ENCODE data around the gene SOX9.

SOX9 gene

GRCh38 chr17:72169823-72170222, 49.0 kb downstream of the SOX9 start:
- no peaks in the 10 kb centered on the region for H3K9me3 ChIP-seq (ENCODE audit: insufficient read depth, low read length)
- no peaks in the 10 kb centered on the region for H3K27me3 ChIP-seq (ENCODE audit: low read length)
- no peak overlapping the region for H3K9ac ChIP-seq (ENCODE audit: low read length)
- H3K27ac ChIP-seq (ENCODE audit: low read depth, low read length), result no peak overlapping the region
- H3F3A ChIP-seq (ENCODE audit: insufficient read depth), result no peaks in the 10 kb centered on the region
- H3K36me3 ChIP-seq (ENCODE audit: low read length), result no peaks in the 10 kb centered on the region
- no peaks in the 10 kb centered on the region for H3K9me2 ChIP-seq (replicated peaks; ENCODE audit: insufficient read depth, low read length)
- H3K79me2 ChIP-seq (ENCODE audit: insufficient read depth, low read length), result no peaks in the 10 kb centered on the region
- no peak overlapping the region for H2AFZ ChIP-seq (ENCODE audit: low read depth, low read length, severe bottlenecking)
- no peak overlapping the region for H3K4me3 ChIP-seq (ENCODE audit: insufficient read depth, low read length, poor library complexity, severe bottlenecking)
- H3K4me2 ChIP-seq (ENCODE audit: low read depth, low read length, poor library complexity, severe bottlenecking), result no peak overlapping the region
- TF ChIP-seq CTCF (IDR thresholded peaks at IDR 0.05; ENCODE audit: insufficient read depth, low read length, poor library complexity, severe bottlenecking) (no peak), EZH2phosphoT487 (conservative IDR thresholded peaks at IDR 0.05; ENCODE audit: low read length) (no peak)
- no peaks in the 10 kb centered on the region for H4K20me1 ChIP-seq (ENCODE audit: low read depth, low read length)

GRCh38 chr17:72171703-72172667, 51.2 kb downstream of the SOX9 start:
- no peaks in the 10 kb centered on the region for H3K27me3 ChIP-seq (ENCODE audit: low read length)
- H3K36me3 ChIP-seq (ENCODE audit: low read length), result no peaks in the 10 kb centered on the region
- H3K4me2 ChIP-seq (ENCODE audit: low read depth, low read length, poor library complexity, severe bottlenecking), result no peak overlapping the region
- no peaks in the 10 kb centered on the region for H4K20me1 ChIP-seq (ENCODE audit: low read depth, low read length)
- no peak overlapping the region for H3K9ac ChIP-seq (ENCODE audit: low read length)
- H3K79me2 ChIP-seq (ENCODE audit: insufficient read depth, low read length), result no peaks in the 10 kb centered on the region
- H3K4me3 ChIP-seq (ENCODE audit: insufficient read depth, low read length, poor library complexity, severe bottlenecking), result no peak overlapping the region
- no peak for TF ChIP-seq CTCF (IDR thresholded peaks at IDR 0.05; ENCODE audit: insufficient read depth, low read length, poor library complexity, severe bottlenecking)
- TF ChIP-seq EZH2phosphoT487 (conservative IDR thresholded peaks at IDR 0.05; ENCODE audit: low read length), result no peak
- H3K9me2 ChIP-seq (replicated peaks; ENCODE audit: insufficient read depth, low read length), result no peaks in the 10 kb centered on the region
- no peaks in the 10 kb centered on the region for H3K9me3 ChIP-seq (ENCODE audit: insufficient read depth, low read length)
- H2AFZ ChIP-seq (ENCODE audit: low read depth, low read length, severe bottlenecking), result no peak overlapping the region
- H3F3A ChIP-seq (ENCODE audit: insufficient read depth), result no peaks in the 10 kb centered on the region
- H3K27ac ChIP-seq (ENCODE audit: low read depth, low read length), result no peak overlapping the region

GRCh38 chr17:72173499-72174116, 52.8 kb downstream of the SOX9 start:
- Histone ChIP-seq H3K27me3 (ENCODE audit: low read length) (no peaks in the 10 kb centered on the region), H3K4me3 (ENCODE audit: insufficient read depth, low read length, poor library complexity, severe bottlenecking) (no peak overlapping the region), H3K9ac (ENCODE audit: low read length) (no peak overlapping the region), H3K79me2 (ENCODE audit: insufficient read depth, low read length) (no peaks in the 10 kb centered on the region), H3K9me2 (replicated peaks; ENCODE audit: insufficient read depth, low read length) (no peaks in the 10 kb centered on the region), H3K9me3 (ENCODE audit: insufficient read depth, low read length) (no peaks in the 10 kb centered on the region), H3K4me2 (ENCODE audit: low read depth, low read length, poor library complexity, severe bottlenecking) (no peak overlapping the region), H3F3A (ENCODE audit: insufficient read depth) (no peaks in the 10 kb centered on the region), H3K27ac (ENCODE audit: low read depth, low read length) (no peak overlapping the region), H4K20me1 (ENCODE audit: low read depth, low read length) (no peaks in the 10 kb centered on the region), H2AFZ (ENCODE audit: low read depth, low read length, severe bottlenecking) (no peak overlapping the region), H3K36me3 (ENCODE audit: low read length) (no peaks in the 10 kb centered on the region)
- TF ChIP-seq EZH2phosphoT487 (conservative IDR thresholded peaks at IDR 0.05; ENCODE audit: low read length), result no peak
- no peak for TF ChIP-seq CTCF (IDR thresholded peaks at IDR 0.05; ENCODE audit: insufficient read depth, low read length, poor library complexity, severe bottlenecking)
